ENCODE measurements around the gene PIK3R3. TPM values are rescaled to one million over a fixed set of nuclear protein-coding genes. Genes with fewer than 3 reads are reported as not detected.
A peak's percentile ranks its signal among the peaks of the same experiment; 100 is the strongest.

Gene PIK3R3
- total RNA-seq: 1 to 10 TPM; 1.1 to 1.8 TPM

DNA sequence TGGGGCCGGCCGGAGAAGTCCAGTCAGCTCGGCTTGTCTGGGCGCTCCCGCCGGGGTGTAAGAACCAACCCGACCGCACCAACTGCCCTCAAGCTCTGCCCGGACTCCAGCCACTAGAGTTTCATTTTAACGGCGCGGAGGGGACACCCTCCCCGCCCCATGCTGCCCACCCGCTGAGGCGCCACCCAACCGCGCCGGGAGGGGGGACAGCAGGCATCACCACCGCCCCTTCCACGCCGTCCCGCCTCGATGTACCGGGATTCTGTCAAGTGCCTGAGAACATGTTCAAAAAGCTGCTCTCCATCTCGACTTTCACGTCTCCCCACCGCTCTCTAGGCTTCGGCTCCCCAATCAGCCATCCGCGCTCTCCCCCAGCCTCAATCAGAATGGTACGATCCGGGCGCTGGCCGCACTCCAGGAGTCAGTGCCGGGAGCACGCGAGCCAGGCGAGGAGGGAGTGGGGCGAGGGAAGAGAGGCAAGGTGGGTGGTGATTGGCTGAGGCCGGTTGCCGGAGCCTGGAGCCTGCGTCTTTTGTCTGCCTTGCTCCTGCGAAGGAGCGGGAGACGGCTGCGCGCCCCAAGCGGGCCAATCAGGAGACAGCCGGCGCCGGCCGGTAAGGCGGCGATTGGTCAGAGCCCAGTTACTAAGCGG is at the start of gene PIK3R3:
Gene PIK3R3, minus strand, starts transcription at position 101 of the 652 bp plus-strand sequence. CDS start 677 bp downstream, outside the sequence.
- Mint-ChIP-seq H3K9me3 (no peaks in the 10 kb centered on the region), H3K36me3 (no peaks in the 10 kb centered on the region), H3K4me1 (peaks cover 30% of the 10 kb centered on the region), H3K27me3 (peaks cover 91% of the 10 kb centered on the region), H3K4me3 (peak within 1 kb of the TSS; percentile 83), H3K27ac (peak within 1 kb of the TSS; percentile 92)
- peak; percentile 91 for DNase-seq

DNA sequence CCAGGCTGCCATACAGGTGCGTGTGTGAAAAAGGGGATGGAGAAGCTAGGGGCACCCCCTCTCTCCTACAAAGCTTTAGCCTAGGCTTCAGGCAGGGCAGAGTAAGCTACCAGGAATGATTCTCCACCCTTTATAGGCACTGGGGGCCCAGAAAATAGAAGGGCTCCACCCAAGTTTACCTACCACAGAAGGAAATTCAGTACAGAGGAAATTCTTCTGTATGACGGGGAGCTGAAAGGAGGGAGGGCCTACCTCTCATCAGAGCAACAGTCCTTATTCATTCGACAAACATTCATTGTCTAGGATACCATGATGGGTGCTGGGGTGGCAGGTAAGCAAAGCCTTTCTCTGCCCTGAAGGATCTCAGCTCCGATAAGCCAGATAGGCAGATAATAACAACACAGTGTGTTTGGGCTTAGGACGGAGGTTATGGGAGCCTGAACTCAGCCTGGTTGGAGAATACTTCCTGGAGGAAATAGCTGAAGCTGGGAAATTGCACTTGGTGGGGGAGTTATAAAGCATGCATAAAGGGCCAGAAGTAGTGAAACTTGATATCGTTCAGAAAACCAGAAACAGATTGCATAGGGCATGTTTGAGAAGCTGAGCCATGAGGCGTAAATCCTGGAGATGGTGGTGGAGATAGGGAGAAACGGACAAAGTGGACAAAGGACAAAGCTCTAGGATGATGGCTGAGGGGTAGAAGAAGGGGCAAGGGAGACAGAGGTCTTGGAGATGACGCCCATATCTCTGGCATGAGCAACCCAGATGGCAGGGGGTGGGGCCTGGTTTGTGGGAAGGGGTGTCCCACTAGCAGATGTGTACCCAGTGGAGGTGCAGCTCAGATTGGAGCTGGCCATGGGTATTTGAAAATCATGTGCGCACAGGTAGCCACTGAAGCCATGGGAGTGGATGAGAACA is 49.2 kb upstream of the PIK3R3 start:
- no peak overlapping the region for H3K27ac Mint-ChIP-seq
- no peaks in the 10 kb centered on the region for H3K9me3 Mint-ChIP-seq
- peaks cover 16% of the 10 kb centered on the region for H3K4me1 Mint-ChIP-seq
- H3K36me3 Mint-ChIP-seq: no peaks in the 10 kb centered on the region
- no peaks in the 10 kb centered on the region for H3K27me3 Mint-ChIP-seq
- no peak for DNase-seq
- no peak overlapping the region for H3K4me3 Mint-ChIP-seq

DNA sequence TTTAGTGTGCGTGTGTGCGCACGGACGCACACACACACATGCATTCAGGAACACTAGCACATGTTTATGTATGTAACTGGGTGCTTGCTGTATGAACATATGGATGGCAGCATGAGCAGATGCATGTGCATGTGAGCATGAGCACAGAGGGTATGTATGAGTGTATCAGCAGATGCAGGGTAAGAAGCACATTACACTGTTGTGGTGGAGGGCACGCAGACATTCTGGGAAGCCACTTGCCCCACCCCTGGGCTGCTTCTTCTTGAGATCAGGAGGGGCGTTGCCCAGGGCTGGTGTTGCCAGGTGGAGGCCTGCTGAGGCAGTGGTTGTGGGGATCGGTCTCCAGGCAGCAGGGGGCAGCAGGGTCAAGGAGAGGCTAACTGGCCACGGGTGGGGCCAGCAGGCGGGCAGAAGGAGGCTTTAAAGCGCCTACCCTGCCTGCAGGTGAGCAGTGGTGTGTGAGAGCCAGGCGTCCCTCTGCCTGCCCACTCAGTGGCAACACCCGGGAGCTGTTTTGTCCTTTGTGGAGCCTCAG is 47.7 kb upstream of the PIK3R3 start:
- Mint-ChIP-seq H3K9me3 (no peaks in the 10 kb centered on the region), H3K4me1 (peaks cover 8% of the 10 kb centered on the region), H3K27ac (no peak overlapping the region), H3K27me3 (no peaks in the 10 kb centered on the region), H3K36me3 (no peaks in the 10 kb centered on the region), H3K4me3 (no peak overlapping the region)
- peak; percentile 12 for DNase-seq

DNA sequence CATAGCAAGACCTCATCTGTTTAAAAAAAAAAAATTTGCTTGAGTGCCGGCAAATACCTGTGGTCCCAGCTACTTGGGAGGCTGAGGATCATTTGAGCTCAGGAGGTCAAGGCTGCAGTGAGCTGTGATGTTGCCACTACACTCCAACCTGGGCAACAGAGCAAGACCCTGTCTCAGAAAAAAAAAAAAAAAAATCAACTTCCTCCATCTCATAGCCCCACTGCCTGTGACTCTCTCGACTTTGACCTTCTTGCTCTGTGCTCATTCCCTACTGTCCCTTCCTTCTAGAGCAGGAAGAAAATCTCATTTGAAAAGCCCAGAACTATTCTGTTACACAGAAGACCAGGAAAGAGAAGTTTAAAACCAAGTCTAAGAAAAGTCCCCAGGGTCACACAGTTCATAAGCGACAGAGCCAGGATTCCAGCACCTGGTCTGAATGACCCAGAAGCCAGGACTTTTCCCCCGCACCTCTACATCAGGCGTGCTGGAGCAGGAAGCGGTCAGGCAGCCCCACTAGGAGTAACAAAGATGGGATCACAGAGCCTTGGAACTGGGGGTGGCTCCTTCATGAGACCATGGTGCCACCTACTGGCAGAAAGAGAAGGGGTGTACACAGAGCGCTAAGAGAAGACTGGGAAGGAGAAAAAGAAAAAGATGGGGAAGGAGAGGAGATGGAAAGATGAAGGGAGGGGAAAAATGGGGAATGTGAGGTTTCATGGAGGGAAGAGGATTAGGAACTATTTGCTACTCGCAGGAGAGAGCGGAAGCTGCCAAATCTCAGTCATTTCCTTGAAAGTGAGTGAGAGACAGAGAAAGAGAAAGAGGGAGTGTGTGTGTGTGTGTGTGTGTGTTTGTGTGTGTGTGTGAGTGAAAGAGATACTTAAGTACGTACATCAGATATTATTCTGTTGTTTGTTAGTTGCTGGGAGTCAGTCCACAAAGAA is 47.0 kb upstream of the PIK3R3 start:
- Mint-ChIP-seq H3K9me3 (no peaks in the 10 kb centered on the region), H3K4me1 (peaks cover 1% of the 10 kb centered on the region), H3K27ac (no peak overlapping the region), H3K27me3 (no peaks in the 10 kb centered on the region), H3K4me3 (no peak overlapping the region), H3K36me3 (no peaks in the 10 kb centered on the region)
- DNase-seq: peak; percentile 54

DNA sequence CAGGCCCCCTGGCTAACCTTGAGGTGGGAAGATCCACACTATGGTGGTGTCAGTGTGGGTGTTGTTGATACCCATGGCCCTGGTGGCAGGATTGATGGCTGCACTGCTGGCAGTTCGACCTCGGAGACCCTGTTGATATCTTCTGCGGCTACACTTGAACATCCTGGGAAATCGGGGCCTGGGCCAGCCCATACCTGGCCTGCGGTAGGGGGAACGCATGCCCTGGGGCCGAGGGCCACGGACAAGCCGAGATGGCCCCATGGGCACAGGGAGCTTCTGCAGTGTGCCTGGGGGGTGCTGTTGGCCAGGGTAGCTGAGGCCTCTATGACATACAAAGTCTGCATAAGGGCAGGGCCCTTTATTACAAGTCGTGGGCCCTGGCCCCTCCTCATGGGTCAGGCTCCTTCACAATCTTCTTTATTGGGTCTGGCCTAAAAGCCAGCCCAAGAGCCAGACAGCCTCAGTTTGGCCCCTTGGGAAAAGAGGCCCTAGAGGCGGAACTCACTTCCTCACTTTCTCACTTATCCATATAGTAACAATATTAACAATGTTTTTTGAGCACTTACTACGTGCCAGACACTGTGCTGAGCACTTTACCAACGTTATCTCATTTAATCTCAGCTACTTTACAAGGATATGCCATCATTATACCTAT is 43.9 kb upstream of the PIK3R3 start, which contains the start of gene P3R3URF:
Gene P3R3URF, minus strand, starts transcription at position 278 of the 655 bp plus-strand sequence. Its CDS starts 17 bp downstream, at position 261.
- no peaks in the 10 kb centered on the region for H3K36me3 Mint-ChIP-seq
- no peak for DNase-seq
- H3K4me3 Mint-ChIP-seq: no peak within 1 kb of the TSS
- no peak within 1 kb of the TSS for H3K27ac Mint-ChIP-seq
- no peaks in the 10 kb centered on the region for H3K4me1 Mint-ChIP-seq
- no peaks in the 10 kb centered on the region for H3K9me3 Mint-ChIP-seq
- H3K27me3 Mint-ChIP-seq: no peaks in the 10 kb centered on the region

DNA sequence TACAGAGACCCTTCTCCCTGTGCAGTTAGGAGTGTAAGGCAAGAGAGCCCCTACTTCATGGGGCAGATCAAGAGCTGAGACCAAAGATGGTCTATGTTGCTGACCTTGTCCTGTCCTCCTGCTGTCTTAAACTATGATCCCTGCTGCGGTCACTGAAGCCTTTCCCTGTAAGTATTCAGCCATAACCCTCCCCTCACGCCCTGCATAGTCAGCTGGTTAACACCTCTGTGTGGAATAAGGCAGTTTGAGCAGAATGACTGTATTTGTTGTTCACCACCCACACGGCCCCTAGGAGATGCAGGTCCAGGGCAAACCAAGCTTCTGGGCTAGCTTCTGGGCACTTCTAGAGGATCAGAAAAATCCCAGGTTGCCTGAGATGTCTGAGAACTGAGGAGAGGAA is 42.8 kb upstream of the PIK3R3 start:
- H3K4me3 Mint-ChIP-seq: no peak overlapping the region
- no peaks in the 10 kb centered on the region for H3K4me1 Mint-ChIP-seq
- H3K27me3 Mint-ChIP-seq: no peaks in the 10 kb centered on the region
- no peaks in the 10 kb centered on the region for H3K36me3 Mint-ChIP-seq
- H3K9me3 Mint-ChIP-seq: no peaks in the 10 kb centered on the region
- H3K27ac Mint-ChIP-seq: no peak overlapping the region
- no peak for DNase-seq

DNA sequence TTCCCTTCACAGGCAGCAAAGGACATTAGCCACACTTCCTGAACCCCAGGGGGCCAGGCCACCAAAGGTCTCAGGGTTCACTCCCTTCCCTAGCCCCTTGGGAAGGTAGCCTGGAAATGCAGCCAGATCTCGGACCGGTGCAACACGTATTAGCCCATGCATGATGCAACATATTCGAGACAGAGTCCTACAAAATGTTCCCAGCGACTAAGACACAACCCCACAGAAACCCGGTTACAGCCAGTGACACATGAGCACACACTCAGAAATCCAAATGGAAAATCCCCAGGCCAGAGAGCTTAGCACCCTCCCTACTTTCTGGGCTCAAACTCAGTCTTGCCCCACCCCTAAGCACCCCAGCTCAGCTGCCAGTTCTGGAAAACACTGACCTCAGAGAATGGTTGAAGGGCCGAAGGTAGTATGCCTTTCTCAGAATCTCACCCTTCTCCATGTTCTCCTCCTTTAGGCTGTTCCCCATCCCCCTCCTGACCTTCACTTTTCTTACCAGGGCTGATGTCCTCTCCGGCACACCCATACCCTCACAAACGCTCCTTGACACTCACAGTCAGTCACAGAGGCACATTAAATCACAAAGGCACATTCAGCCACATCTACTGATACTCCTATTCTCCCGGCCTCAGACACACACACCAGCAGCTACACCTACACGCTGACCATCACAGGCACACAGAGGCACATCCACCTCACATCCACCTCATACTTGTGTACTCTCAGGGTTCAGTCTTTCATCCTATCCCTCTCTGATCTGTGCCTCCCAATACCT is 42.2 kb upstream of the PIK3R3 start, which contains the start of gene TSPAN1:
Gene TSPAN1, plus strand, starts transcription at position 640 of the 784 bp plus-strand sequence. CDS start 6,021 bp downstream, outside the sequence.
- no peak for DNase-seq
- Mint-ChIP-seq H3K9me3 (no peaks in the 10 kb centered on the region), H3K4me3 (no peak within 1 kb of the TSS), H3K36me3 (no peaks in the 10 kb centered on the region), H3K27me3 (no peaks in the 10 kb centered on the region), H3K4me1 (no peaks in the 10 kb centered on the region), H3K27ac (no peak within 1 kb of the TSS)

DNA sequence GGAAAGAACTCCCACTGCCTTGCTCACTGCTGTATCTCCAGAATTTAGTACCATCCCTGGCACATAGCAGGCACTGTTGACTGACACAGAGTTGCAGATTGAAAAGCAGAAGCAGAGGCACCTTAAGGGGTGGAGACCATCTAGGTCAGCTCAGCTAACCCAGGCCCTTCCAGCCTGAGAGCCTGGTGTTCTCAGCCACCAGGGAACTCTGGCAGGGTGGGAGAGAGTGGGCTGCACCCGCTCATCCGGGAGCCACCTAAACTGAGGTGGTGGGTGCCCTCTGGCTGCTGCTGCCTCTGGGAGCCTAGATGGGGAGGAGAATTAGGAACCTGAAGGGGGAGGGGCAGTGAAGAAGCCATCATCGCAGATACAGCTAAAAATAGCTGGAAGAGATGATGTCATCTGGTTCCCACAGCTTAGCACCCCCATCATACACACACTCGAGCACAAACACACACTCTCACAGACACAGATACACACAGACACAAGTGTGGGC is 41.0 kb upstream of the PIK3R3 start:
- Mint-ChIP-seq H3K4me3 (no peak overlapping the region), H3K36me3 (no peaks in the 10 kb centered on the region), H3K27me3 (no peaks in the 10 kb centered on the region), H3K4me1 (no peaks in the 10 kb centered on the region), H3K9me3 (no peaks in the 10 kb centered on the region), H3K27ac (no peak overlapping the region)
- DNase-seq: no peak

DNA sequence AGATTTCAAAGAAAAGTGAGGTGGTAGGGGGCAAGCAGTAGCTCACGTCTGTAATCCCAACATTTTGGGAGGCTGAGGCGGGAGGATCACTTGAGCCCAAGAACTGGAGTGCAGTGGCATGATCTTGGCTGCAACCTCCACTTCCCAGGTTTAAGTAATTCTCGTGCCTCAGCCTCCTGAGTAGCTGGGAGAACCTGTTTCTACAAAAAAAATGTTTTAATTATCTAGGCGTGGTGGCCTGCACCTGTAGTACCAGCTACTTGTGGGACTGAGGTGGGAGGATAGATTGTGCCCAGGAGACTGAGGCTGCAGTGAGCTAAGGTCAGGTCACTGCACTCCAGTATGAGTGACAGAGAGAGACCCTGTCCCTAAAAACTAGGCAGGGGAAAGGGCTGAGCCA is 39.9 kb upstream of the PIK3R3 start:
- Mint-ChIP-seq H3K4me1 (peaks cover 6% of the 10 kb centered on the region), H3K4me3 (no peak overlapping the region), H3K9me3 (no peaks in the 10 kb centered on the region), H3K27ac (no peak overlapping the region), H3K27me3 (no peaks in the 10 kb centered on the region), H3K36me3 (no peaks in the 10 kb centered on the region)
- no peak for DNase-seq

DNA sequence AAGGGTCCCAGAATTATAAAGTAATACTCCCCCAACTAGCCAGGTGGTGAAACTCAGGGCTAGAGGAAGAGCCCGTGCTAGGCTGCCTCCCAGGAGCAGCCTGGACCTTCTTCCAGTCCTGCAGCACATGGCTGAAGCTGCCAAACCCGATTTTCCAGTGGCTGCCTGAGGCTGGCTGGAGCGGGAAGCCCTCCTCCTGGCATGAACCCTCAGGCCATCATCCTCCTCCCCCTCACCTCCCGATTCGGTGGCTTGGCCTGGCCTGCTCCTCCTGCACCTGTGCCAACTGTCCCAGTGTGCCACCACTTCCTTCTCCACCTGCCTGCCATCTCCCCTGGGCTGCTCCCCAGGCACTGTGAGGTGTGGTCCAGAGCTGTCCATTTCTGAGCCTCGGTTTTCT is 39.4 kb upstream of the PIK3R3 start:
- Mint-ChIP-seq H3K36me3 (no peaks in the 10 kb centered on the region), H3K9me3 (no peaks in the 10 kb centered on the region), H3K4me1 (peaks cover 10% of the 10 kb centered on the region), H3K27ac (no peak overlapping the region), H3K27me3 (no peaks in the 10 kb centered on the region), H3K4me3 (no peak overlapping the region)
- no peak for DNase-seq

DNA sequence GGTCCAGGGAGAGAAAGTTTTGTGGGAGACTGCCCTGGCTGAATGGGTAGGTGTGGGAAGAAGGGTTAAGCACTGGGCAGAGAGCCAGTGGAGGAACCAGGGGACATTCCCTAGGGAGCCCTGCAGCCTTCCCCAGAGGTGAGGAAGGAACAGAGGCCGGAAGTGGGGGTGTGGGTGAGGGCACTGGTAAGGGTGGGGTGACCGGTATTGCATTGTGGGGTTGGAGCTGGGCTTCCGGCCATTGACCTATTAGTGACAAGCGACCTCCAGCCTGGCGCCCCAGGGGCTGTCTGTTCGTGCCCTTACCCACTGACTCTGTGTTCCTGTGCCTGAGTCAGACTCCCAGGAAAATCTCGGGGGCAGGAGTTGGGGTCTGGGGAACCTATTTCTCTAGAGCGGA is 38.9 kb upstream of the PIK3R3 start:
- H3K27me3 Mint-ChIP-seq: no peaks in the 10 kb centered on the region
- H3K9me3 Mint-ChIP-seq: no peaks in the 10 kb centered on the region
- H3K4me3 Mint-ChIP-seq: no peak overlapping the region
- no peak overlapping the region for H3K27ac Mint-ChIP-seq
- H3K36me3 Mint-ChIP-seq: no peaks in the 10 kb centered on the region
- no peak for DNase-seq
- peaks cover 15% of the 10 kb centered on the region for H3K4me1 Mint-ChIP-seq

DNA sequence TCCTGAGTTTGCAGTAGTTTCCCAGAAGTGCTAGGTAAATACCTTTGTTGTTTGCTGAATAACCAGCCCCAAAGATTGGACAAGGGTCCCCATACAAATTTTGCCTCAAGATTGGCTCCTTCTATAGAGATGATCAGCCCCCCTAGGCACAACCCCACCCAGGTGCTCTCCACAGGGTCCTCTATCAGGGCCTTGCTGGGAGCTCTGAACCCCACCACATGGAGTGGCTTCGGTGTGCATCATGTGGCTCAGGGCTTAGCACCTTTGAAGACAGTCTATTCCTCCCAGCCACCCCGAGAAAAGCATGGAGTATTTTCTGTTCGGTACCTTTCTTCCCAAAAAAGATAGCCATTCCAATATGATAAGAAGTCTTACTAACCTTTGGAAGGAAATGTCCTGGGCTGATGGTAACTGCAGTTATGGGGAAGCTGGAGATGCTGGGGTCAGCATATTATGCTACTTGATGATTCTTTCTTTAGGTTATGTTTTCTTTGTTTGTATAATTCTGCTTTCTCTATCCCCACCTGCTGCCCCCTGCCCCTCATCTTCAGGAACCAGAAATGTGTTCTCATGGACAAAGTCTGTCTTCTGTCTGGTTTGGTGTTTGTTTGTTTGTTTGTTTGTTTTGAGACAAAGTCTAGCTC is 37.5 kb upstream of the PIK3R3 start:
- DNase-seq: no peak
- Mint-ChIP-seq H3K4me1 (peaks cover 17% of the 10 kb centered on the region), H3K4me3 (no peak overlapping the region), H3K27me3 (no peaks in the 10 kb centered on the region), H3K36me3 (no peaks in the 10 kb centered on the region), H3K9me3 (no peaks in the 10 kb centered on the region), H3K27ac (no peak overlapping the region)

DNA sequence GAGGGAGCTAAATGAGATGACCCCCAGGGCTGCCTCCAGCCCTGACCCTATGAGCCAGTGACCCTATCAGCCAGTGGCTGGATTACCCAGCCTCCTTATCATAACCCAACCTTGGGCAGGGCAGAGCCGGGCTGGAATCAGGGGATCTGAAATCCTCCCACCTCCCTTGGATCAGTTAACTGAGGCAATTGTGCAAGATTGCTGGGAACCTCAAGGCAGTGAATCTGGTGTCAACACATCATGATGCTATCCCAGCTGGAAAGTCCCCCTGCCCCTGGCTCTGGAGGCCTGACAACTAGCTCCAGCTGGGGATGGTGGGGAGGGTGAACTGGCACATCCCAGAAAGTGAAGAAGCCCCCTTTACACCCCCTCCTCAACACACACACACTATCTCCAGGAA is 36.0 kb upstream of the PIK3R3 start:
- Mint-ChIP-seq H3K27ac (no peak overlapping the region), H3K4me3 (no peak overlapping the region), H3K9me3 (no peaks in the 10 kb centered on the region), H3K4me1 (peaks cover 17% of the 10 kb centered on the region), H3K27me3 (no peaks in the 10 kb centered on the region), H3K36me3 (no peaks in the 10 kb centered on the region)
- DNase-seq: no peak

Measured in activated naive CD8-positive, alpha-beta T cell treated with anti-CD3 and anti-CD28 coated beads for 36 hours (primary cell).